ENCODE measurements around the gene URM1.

URM1 gene

GRCh38 chr9:128416014-128416413 lies 44.8 kb downstream of the URM1 start:
- TF ChIP-seq RAD21 (IDR thresholded peaks at IDR 0.05; ENCODE audit: low read depth) (no peak), MAX (IDR thresholded peaks at IDR 0.05) (peak; percentile 37; the same call in 1 of the 2 replicates), TCF12 (IDR thresholded peaks at IDR 0.05; ENCODE audit: low read depth) (peak; percentile 33; the same call in 1 of the 2 replicates), CEBPB (IDR thresholded peaks at IDR 0.05) (no peak), USF1 (IDR thresholded peaks at IDR 0.05) (peak; percentile 89), EP300 (IDR thresholded peaks at IDR 0.05; ENCODE audit: borderline replicate concordance) (peak; percentile 47; the same call in 1 of the 2 replicates), YY1 (IDR thresholded peaks at IDR 0.05; ENCODE audit: low read depth) (peak; percentile 57; the same call in 1 of the 2 replicates), TEAD4 (IDR thresholded peaks at IDR 0.05) (peak; percentile 60)

- TF ChIP-seq CEBPB (IDR thresholded peaks at IDR 0.05) (no peak), NFIC (IDR thresholded peaks at IDR 0.05) (no peak), ZBTB7A (IDR thresholded peaks at IDR 0.05; ENCODE audit: low read depth) (peak; percentile 65; the same call in 1 of the 2 replicates), RAD21 (IDR thresholded peaks at IDR 0.05; ENCODE audit: low read depth) (no peak)
Observed at GRCh38 chr9:128416432-128417019, 45.4 kb downstream of the URM1 start.

- TF ChIP-seq CEBPB (IDR thresholded peaks at IDR 0.05), result no peak
- peak; percentile 40; the same call in 1 of the 2 replicates for TF ChIP-seq TCF12 (IDR thresholded peaks at IDR 0.05; ENCODE audit: low read depth)
- TF ChIP-seq MAX (IDR thresholded peaks at IDR 0.05), result peak; percentile 72
- peak; percentile 62; the same call in 1 of the 2 replicates for TF ChIP-seq YY1 (IDR thresholded peaks at IDR 0.05; ENCODE audit: low read depth)
- no peak for TF ChIP-seq EGR1 (IDR thresholded peaks at IDR 0.05)
- no peak for TF ChIP-seq FOXM1 (IDR thresholded peaks at IDR 0.05; ENCODE audit: borderline replicate concordance, low read depth)
- TF ChIP-seq TAF1 (IDR thresholded peaks at IDR 0.05; ENCODE audit: low read depth), result no peak
- TF ChIP-seq NFIC (IDR thresholded peaks at IDR 0.05), result peak; percentile 80
- no peak for TF ChIP-seq ZBTB7A (IDR thresholded peaks at IDR 0.05; ENCODE audit: low read depth)
- TF ChIP-seq USF1 (IDR thresholded peaks at IDR 0.05), result 0 out of 2 replicates have a peak, but pooled peaks have one; percentile 11
- no peak for TF ChIP-seq EP300 (IDR thresholded peaks at IDR 0.05; ENCODE audit: borderline replicate concordance)
- TF ChIP-seq REST (IDR thresholded peaks at IDR 0.05; ENCODE audit: low read depth), result no peak
- no peak for TF ChIP-seq TEAD4 (IDR thresholded peaks at IDR 0.05)
- TF ChIP-seq CREB1 (IDR thresholded peaks at IDR 0.05; ENCODE audit: low read depth), result no peak
- TF ChIP-seq RAD21 (IDR thresholded peaks at IDR 0.05; ENCODE audit: low read depth), result no peak
Observed at GRCh38 chr9:128419061-128419925, 48.1 kb downstream of the URM1 start.

GRCh38 chr9:128420060-128420650 lies 49.0 kb downstream of the URM1 start:
- TF ChIP-seq FOXM1 (IDR thresholded peaks at IDR 0.05; ENCODE audit: borderline replicate concordance, low read depth) (no peak), EP300 (IDR thresholded peaks at IDR 0.05; ENCODE audit: borderline replicate concordance) (no peak), USF1 (IDR thresholded peaks at IDR 0.05) (no peak), TEAD4 (IDR thresholded peaks at IDR 0.05) (0 out of 2 replicates have a peak, but pooled peaks have one; percentile 8), CREB1 (IDR thresholded peaks at IDR 0.05; ENCODE audit: low read depth) (no peak), CEBPB (IDR thresholded peaks at IDR 0.05) (no peak; the same call in 1 of the 2 replicates), NFIC (IDR thresholded peaks at IDR 0.05) (no peak; the same call in 1 of the 2 replicates), TAF1 (IDR thresholded peaks at IDR 0.05; ENCODE audit: low read depth) (no peak; the same call in none of the 2 replicates), RAD21 (IDR thresholded peaks at IDR 0.05; ENCODE audit: low read depth) (peak; percentile 16; the same call in 1 of the 2 replicates), MAX (IDR thresholded peaks at IDR 0.05) (peak; percentile 57), EGR1 (IDR thresholded peaks at IDR 0.05) (peak; percentile 57), TCF12 (IDR thresholded peaks at IDR 0.05; ENCODE audit: low read depth) (no peak), ZBTB7A (IDR thresholded peaks at IDR 0.05; ENCODE audit: low read depth) (peak; percentile 95), REST (IDR thresholded peaks at IDR 0.05; ENCODE audit: low read depth) (no peak), YY1 (IDR thresholded peaks at IDR 0.05; ENCODE audit: low read depth) (no peak; the same call in 1 of the 2 replicates)
